HG02884 (cell line): ENCODE measurements around the gene DISP3.

Experiments
- ATAC-seq: cut with Tn5 transposase; IDR thresholded peaks from one replicate; pipeline ENCODE4 v1.9.1; 2021; ENCODE audit warnings: mild to moderate bottlenecking, moderate library complexity; ENCODE audit not compliant: unreplicated experiment

The DISP3 gene

DNA sequence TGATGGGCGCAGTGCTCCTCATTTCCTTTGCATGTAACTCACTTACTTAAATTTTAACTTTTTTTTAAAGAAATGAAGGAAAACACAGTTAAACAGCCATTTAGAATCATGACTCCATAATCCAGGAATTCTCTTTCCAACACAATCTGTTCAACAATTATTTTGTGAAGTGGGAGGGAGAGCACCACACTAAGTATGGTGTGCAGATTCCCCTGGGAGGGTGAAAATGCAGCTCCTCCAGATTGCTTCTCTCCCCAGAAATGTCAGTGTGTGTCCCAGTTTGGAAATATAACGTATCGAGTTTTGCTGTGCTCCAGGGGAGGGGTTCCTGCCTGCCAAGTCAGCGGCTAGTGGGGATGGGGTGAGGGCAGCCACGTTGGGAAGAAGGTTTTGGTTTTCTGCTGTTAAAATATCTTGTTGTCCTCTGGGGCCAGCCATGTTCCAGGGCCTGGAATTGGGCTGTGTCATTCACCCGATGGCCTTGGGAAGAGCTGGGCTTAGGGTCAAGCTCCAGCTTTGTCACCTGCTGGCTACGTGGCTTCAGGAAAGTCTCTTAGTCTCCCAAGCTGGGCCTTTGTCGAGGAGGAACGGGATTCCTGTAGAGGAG lies 17.3 kb upstream of the DISP3 start:
- ATAC-seq = no peak

DNA sequence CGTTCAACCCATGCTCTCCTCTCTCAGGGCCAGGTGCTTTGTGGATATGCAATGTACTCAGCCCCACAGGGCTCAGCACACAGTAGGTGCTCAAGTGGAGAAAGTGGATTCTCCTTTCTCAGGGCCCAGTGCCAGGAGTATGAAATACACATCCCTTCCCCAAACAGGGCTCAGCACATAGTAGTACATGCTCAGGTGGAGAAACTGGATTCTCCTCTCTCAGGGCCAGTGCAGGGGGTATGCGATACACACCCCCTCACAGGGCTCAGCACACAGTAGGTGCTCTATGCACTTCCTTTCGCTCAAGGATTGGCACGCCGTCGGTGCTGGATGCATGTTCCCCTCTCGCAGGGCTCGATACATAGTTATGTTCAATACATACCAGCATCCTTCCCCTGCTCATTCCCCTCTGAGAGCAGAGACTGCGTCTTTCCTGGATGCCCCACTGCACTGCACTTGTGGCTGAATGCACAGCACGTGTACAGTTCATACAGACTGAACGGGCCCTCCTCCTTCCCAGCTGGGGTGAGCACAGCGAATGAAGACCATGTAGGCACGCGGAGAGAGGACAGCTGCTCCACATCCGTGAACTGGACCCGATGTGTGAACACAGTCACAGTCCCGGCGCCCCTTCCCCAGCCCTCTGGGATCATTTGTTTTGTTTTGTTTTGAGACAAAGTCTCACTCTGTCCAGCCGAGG lies 16.6 kb upstream of the DISP3 start:
- no peak for ATAC-seq

DNA sequence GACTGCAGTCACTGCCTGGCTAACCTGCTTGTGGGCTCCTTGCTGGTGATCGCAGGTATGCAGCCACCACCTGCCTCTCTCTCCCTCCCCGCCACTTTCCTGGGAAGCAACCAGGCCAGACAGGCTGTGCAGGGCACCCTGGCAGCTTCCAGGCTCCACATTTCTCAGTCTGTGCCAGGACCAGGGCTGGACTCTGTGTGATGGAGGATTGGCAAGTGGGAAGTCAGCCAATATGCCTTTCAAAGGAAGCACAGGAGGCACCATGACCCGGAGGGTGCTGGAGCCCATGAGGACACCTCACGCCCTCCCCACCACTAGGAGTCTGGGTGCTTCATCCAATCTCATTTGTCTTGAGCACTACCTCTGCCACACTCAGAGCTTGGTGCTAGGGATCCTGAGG lies 15.8 kb upstream of the DISP3 start:
- ATAC-seq = no peak

DNA sequence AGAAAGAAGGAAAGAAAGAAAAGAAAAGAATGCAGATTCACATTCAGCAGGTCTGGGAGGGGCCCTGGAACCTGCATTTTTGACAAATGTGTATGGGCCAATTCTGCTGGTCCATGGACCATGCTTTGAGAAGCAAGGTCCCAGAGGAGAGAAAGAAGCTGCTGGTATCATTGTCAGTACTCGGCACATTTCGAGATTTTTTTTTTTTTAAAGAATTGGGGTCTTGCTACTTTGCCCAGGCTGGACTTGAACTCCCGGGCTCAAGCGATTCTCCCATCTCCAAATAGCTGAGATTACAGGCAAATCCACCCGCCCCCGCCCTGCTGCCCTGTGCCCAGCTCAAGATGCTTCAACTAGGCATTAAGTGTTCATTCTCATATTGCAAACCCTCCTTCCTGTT lies 13.6 kb upstream of the DISP3 start:
- ATAC-seq = no peak

DNA sequence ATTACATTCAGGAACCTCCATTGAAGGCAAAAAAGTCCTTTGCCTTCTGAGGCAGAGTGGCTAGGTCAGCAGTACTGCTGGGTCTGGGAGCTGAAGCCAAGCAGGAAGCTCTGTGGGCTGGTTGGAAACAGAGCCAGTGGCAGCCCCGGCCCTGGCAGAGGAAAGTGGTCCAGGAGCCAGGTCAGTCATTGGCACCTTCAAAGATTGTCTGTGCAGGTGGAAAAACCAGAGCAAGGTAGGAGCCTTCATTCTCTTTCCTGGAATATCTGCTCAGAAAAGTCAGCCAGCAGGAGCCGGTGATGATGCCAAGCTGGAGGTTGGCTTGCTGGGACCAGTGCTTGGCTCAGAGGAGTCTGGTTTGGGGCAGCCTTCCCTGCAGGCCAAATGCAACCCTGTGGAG lies 12.5 kb upstream of the DISP3 start:
- no peak for ATAC-seq

DNA sequence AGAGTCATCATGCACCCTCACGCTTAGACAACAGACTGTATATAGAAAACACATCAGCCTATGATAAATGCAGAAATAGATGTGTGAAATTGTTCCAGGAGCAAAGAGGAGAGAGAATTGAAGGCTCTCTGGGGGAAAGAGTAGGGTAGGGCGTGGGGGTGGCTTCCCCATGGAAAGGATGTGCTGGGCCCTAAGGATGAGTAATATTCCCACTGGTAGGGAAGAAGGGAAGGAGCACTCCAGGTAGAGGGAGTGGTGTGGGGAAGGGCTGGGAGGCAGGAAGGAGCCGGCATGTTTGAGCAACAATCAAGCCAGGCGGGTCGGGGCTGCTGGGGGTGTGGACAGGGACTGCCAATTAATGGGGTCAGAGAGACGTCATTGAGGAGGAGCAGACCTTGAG lies 10.1 kb upstream of the DISP3 start:
- no peak for ATAC-seq

DNA sequence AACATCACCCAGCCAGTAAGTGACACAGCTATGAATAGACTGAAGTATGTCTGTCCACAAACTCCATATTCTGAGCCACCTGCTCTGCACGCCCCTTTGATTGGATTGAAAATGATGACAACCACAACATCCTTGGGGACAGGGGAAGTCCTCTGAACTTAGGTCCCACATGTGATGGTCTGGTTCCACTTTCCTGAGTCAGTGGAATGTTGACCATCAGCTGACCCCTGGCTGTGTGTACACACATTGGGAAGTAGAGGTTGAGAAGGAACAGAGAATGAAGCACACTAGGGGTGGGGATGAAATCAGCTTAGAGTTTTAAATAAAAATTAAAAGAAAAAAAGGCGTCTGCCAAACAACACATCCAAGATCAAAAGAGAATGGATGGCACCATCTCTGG lies 8.0 kb upstream of the DISP3 start:
- no peak for ATAC-seq

DNA sequence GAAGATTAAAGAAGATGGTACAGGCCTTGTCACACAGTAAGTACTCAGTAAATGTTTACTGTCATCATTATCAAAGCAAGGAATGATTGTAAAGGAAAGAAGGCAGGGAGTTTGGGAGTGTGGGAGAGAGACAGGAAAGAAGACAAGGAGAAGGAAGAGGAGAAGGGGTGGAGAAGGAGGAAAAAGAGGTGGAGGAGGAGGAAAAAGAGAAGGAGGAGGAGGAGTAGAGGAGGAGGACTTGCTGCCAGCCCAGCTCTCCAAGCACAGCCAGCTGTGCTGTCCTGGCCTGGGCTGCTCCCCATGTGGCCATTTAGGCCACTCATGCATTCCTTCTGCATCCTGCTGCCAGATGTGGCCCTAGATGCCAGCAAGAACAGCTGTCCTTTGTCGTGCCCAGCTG lies 7.5 kb upstream of the DISP3 start:
- no peak for ATAC-seq

DNA sequence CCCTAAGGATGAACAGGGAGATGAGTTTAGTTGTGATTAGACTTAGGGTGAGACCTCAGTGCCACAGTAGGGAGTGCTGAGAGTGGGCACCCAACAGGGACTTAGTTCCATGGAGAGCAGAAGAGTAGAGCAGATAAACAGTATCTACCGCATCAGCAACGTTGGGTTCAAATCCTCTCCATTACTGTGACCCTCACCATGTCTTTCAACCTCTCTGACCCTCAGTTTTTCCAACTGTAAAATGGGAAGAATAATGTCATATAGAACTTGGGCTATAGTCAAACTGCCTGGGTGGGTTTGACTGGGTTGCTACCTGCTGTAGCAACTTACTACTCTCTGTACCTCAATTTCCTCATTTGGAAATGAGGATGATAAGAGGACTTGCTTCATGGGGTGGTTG lies 6.7 kb upstream of the DISP3 start:
- no peak for ATAC-seq

DNA sequence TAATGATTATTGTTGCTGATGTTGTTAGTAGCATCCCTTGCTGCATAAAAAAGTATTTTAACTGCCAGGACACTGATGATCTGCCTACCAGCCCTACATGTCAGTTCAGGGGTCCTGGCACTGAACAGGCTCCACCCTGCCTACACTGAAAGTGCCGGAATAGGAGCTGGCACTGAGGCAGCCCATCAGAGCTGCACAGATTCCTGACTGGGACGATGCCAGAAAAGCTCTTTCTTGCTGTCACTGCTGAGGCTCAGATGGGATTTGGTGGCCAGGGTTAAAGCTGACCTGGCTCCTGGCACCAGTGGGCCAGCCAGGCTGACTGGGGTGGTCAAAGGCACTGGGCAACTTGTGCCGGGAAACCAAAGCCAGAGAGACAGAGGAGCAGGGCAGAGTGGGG lies 6.2 kb upstream of the DISP3 start:
- ATAC-seq = no peak

DNA sequence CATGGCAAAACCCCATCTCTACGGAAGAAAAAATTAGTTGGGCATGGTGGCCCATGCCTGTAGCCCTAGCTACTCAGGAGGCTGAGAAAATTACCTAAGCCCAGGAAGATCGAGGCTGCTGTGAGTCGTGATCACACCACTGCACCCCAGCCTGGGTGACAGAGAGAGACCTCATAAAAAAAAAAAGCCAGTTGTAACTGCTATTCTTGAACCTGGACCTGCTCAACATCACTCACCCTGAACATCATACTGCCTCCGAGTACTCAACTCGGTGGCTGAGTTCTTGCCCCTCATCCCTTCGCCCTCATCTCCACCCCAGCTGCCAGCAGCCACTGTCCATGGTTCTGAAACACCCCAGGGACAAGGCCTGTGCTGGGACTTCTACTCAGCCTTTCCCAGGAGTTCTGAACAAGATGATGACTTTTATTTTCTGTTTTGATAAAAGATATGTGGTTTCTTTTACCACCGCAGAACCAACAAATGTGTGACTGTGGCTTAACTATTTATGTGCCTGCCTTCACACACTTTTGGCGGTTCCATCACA lies 5.4 kb upstream of the DISP3 start:
- no peak for ATAC-seq

DNA sequence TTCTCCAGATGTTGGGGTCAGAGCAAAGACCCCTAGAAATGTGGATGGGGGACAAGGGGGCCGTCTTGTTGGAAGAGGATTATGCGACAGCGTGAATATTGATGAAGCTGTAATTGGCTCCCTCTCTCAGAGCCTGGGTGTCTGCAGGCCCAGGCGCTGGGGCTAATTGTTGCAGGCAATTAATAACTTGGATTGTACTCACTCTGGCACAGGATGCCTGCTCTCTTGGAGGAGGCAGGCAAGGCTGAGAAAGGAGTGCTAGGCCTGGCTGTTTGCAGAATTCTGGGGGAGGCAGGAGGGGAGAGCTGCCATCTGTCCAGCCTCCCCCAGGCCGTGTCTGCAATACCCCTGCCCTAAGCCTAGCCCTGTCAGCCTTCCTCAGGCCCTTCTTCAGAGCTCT lies 4.1 kb upstream of the DISP3 start:
- no peak for ATAC-seq

DNA sequence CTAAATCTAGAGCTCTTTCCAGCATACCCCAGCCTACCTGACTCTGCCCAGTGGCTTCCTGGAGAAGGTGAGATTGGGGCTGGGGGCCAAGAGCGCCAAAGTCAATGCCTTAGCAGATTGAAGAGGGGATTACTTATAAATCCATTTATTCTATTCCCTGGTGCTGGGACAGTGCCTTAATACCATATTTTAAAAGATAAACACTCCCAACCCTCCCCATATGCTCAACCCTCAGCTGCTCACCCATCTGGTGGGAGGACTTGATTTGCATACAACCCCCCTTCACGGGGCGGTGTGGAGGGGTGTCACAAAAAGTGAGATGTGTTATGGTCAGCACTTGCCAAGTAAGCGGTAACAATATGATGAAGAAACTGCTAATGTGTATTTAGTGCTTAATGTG lies 3.2 kb upstream of the DISP3 start:
- ATAC-seq = no peak

DNA sequence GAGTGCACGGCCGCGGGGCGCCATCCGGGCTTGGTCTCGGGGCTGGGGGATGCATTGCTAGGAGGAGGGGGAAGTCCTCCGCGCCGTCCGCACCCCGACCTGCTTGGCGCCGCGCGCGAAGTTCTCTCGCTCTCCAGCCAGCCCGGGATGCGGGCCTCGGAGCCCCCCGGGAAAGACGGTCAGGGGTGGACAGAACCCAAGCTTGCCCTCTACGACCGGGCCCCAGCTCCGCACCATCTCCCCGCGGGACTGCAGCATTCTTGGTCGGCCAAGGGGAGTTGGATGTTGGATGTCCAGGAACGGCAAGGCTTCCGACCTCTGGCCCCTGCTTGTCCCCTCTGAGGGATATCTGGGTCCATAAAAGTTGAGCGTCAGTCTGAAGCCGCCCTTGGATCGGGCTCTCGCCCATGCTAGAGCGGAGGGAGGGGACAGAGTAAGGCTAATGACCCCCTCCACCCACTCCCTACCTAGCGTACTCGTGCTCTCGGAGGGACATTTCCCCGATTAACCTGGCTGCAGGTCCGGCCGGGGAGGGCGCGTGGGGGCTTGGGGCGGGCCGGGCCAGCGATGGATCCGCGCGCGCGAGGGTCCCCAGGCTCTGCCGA lies 522 bp downstream of the DISP3 start:
- ATAC-seq = no peak

DNA sequence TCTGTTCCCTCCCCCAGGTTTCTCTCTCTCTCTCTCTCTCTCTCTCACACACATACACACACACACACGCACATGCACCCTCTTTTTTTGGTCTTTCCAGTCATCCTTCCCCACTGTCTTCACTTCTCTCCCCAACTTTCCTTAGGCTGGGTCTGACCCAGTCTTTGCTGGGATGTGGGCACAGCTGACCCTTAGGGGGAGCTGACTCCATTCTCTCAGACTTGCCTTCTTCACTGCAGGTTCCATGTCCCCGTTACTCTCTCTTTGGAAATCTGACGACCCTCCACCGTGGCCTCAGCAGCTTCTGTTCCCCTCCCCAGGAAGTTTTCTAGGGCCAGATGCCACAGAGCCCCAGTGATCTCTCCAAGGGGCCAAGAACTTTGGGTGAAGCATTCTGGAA lies 2.1 kb downstream of the DISP3 start:
- ATAC-seq = no peak

DNA sequence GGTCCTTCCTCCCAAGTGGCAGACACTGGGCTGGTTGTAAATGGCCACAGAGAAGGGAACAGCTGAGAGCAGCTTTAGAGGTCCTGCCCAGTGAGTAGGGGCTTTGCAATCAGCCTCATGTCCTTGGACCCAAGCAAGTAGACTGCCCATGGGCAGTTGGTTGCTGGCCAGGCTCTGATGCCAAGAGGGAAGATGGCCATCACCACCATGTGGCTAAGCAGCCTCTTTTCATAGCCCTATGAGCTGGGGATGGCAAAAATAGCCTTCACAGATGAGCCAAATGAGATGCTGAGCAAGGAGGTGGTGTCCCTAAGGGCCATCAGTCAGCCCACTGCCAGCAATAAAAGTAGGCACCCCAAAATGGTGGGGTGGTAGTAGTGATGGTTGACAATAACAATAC lies 3.2 kb downstream of the DISP3 start:
- no peak for ATAC-seq

DNA sequence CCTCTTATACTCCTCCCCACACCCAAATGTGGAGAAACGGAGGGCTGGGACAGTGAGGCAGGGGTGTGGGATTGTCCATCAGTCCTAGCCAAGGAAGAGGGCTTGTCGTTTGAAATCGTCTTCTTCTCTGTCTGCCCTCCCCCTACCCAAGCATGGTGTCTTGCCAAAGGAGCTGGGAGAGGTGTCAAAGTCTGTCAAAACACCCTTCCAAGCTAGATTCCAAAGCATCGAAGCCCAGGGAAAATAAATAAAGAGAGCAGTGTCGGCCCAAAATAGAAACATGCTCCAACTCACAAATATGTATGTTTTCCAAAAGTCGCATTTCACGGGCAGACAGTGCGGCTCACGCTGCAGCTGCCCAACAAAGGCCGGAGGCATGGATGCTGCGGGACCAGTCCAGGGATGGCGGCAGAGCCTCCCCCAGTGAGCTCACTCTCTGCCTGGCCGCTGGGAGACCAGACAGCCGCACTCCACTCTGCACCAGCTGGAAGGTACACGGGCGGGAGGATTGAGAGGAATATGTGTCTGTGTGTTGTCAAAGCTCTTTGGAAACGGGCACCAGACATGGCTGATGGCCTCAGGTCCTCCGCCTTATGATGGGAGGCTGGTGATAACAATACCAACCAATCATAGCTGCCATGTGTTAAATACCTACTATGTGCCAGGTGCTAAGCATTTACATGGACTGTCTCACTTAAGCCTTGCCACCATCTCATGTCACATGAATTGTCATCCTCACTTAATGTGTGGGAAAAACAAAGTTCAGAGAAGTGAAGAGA lies 3.9 kb downstream of the DISP3 start:
- ATAC-seq = no peak

DNA sequence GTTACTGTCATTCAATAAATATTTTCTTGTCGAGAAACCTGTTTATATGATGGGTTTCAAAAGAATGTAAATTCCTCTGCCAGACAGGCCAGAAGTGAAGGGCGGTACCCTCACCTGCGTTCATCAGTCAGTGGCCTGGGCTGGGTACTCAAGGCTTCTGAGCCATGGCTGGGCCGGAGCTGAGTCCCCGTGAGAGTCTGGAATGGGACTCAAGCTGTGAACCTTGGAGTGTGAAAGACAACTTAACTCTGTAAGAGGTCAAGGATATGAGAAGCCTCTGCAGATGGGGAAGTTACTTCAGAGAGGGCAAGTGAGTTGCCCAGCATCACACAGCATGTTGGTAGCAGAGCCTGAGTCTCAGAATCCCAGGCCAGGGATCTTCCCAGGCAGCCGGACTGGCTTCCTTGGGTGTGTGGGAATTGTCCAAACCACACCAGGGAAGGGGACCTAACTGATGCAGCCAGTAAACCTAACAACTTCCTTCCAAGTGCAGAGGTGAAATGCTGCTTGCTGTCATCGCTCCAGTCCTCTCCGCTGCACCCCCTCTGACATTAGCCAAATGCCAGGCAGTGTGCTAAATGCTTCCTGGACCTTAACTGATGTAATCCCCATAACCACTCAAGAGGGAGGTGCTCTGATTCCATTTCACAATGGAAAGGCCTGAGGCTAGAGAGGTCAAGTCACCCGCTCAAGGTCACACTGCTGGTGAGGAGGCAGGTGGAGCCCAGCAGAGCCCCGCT lies 4.8 kb downstream of the DISP3 start:
- ATAC-seq = no peak

DNA sequence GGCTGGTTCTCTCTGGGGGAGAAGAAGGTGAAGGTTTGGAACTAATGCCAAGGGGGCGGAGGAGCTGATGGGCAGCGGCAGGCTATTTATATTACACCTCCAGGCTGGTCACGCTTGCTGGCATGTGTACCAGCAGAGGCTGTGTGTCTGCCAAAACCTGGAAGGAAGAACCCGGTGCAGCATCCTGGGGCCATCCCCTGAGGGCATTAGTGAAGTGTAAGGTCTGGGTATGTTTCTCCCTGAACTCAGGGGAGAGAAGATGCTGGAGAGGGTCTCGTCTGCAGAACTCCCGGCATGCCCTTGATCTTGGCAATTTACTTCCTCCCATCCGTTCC lies 5.3 kb downstream of the DISP3 start:
- no peak for ATAC-seq

DNA sequence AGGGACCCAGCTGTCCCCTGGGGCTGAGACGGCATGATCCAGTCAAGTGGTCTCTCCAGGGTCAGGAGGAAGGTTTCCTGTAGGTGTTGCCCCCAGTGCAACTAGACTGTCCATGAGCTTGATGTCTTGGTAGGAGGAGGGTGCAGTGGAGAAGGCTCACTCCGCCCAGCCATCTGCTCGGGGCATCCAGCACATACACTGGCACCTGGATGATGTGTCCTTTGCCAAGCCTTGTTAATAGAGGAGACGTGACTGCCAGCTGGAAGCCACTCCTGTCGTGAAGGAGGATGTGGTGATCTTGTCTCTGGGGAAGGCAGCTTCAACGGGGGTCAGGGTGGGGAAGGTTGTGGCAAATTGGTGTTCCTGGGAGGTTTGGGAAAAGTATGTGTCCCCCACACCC lies 6.2 kb downstream of the DISP3 start:
- ATAC-seq = no peak
